Astrocyte of the spinal cord (primary cell): Measurements from ENCODE around the gene DNM3.

Source experiments
- DNase-seq: peaks from one replicate; pipeline ENCODE4 v3.0.0; 2011; ENCODE audit warnings: low read depth, low spot score
- H3K4me3 ChIP-seq: 2 replicates; pipeline ENCODE4 v1.5.1; 2011; ENCODE audit warnings: low read depth, mild to moderate bottlenecking, low read length, moderate library complexity
- in situ Hi-C: cut with HindIII; loops from 2 replicates; pipeline ENCODE4 v1.10.0; 2017; ENCODE audit warnings: low sequenced_read_pairs
- TF ChIP-seq, protein P1 (sequence below): IDR thresholded peaks from 2 replicates; pipeline ENCODE4 v1.5.1; 2012; ENCODE audit warnings: low read depth, mild to moderate bottlenecking, low read length, inconsistent platforms

Gene DNM3

GRCh38 chr1:172206256-172206655 is 365.0 kb downstream of the DNM3 start:
- in situ Hi-C loops, result no loop called here
- no peak overlapping the region for H3K4me3 ChIP-seq
- TF ChIP-seq, protein P1, sequence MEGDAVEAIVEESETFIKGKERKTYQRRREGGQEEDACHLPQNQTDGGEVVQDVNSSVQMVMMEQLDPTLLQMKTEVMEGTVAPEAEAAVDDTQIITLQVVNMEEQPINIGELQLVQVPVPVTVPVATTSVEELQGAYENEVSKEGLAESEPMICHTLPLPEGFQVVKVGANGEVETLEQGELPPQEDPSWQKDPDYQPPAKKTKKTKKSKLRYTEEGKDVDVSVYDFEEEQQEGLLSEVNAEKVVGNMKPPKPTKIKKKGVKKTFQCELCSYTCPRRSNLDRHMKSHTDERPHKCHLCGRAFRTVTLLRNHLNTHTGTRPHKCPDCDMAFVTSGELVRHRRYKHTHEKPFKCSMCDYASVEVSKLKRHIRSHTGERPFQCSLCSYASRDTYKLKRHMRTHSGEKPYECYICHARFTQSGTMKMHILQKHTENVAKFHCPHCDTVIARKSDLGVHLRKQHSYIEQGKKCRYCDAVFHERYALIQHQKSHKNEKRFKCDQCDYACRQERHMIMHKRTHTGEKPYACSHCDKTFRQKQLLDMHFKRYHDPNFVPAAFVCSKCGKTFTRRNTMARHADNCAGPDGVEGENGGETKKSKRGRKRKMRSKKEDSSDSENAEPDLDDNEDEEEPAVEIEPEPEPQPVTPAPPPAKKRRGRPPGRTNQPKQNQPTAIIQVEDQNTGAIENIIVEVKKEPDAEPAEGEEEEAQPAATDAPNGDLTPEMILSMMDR, result no peak
- DNase-seq, result no peak

GRCh38 chr1:172208635-172209034 is 367.3 kb downstream of the DNM3 start:
- no peak overlapping the region for H3K4me3 ChIP-seq
- TF ChIP-seq, protein P1, result no peak
- in situ Hi-C loops, result no loop called here

DNA sequence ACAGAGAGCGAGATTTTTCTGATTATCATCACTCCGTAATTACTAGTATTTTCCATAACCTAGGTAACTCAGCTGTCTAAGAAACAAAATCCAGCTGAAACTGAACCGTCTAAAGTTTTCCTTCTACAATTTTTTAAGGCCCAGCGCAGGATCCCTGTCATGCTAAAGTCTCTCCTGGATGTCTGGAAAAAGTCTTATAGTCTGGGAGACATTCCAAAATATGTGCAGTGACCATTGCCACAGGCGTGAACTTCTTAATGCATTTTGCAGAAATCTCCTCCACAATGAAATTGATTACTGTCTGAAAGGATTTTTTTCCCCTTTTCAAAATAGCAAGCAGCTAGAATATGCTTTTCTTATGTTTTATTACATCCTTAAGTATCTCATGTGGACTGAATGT is 369.9 kb downstream of the DNM3 start:
- in situ Hi-C loops, result no loop called here
- TF ChIP-seq, protein P1, result no peak
- no peak overlapping the region for H3K4me3 ChIP-seq
- DNase-seq, result no peak

More at GRCh38 chr1:172208635-172209034, 367.3 kb downstream of the DNM3 start:
- no peak for DNase-seq

GRCh38 chr1:172212124-172212523 is 370.8 kb downstream of the DNM3 start:
- in situ Hi-C loops, result no loop called here

DNA sequence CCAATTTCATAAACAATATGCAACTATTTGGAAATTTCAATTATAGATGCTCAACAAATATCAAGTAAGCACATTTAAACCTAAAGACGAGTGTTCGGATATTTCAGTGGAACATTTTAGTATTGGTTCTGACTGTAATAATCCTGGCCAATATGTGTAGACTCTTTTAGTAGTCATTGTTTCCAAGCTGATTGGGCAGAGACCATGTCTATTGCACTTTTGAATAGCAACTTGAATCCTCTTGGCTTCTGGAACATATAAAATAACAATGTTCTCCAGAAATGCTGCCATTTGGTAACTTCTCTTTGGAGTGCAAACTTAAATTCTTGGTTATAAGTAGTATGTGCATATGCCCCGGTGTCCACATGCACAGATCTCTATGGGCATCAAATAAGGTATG is 373.7 kb downstream of the DNM3 start:
- in situ Hi-C loops, result no loop called here
- TF ChIP-seq, protein P1, result no peak
- H3K4me3 ChIP-seq, result no peak overlapping the region
- DNase-seq, result no peak

More at GRCh38 chr1:172212124-172212523, 370.8 kb downstream of the DNM3 start:
- TF ChIP-seq, protein P1, result no peak
- DNase-seq, result no peak
- H3K4me3 ChIP-seq, result no peak overlapping the region

DNA sequence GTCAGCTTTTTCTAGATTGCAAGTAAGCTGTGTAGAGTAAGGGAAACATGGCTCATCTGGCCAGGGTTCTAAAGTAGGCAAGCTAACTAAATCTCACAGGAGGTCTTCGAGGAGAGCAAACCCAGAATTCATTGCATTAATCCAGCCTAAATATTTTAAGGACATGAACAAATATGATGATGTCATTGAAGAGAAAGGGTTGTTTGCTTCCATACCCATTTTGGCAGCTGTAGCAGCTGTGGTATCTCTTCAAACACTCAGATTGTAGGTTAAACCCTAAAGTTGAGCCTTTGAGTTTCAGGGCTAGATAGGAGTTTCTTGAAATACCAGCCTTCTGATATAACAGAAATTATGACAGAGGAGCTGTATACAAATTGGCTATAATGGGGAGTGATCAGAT is 378.7 kb downstream of the DNM3 start:
- H3K4me3 ChIP-seq, result no peak overlapping the region
- in situ Hi-C loops, result no loop called here
- TF ChIP-seq, protein P1, result no peak
- no peak for DNase-seq

DNA sequence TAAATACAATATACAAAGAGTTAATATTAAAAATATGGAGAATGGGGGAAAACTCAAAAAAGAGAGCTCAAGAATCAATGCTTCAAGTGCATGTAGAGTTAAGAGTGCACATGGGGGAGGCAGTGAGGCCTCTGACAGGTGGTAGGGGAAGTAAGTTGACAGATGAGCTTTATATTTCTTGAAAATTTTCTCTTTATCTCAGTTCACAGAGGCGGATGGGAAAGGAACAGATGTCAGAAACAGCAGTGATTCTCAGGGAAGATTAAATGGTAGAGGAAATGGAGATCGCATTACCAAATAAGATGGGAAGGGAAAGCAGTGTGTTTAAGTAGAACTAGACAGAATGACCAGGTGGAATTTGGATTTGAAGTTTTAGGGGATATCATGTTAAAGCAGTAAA is 379.1 kb downstream of the DNM3 start:
- in situ Hi-C loops, result no loop called here
- TF ChIP-seq, protein P1, result no peak
- no peak for DNase-seq

More for the DNA sequence above, 379.1 kb downstream of the DNM3 start:
- no peak overlapping the region for H3K4me3 ChIP-seq
